Caco-2 (cell line): ENCODE measurements around the gene TXNDC15. TPM values are rescaled to one million over a fixed set of nuclear protein-coding genes. Genes with fewer than 3 reads are reported as not detected.
A peak's percentile ranks its signal among the peaks of the same experiment; 100 is the strongest.

ENCODE experiments used
- Bru-seq: library from RNA; stranded (reverse); fragments of 400-500 nt; gene quantifications from one replicate; lab custom pipeline; 2021; lab: Mats Ljungman, UMichigan
- BruChase-seq, 2 experiments: library from RNA; stranded (reverse); fragments of 400-500 nt; gene quantifications; one replicate each; lab custom pipeline; 2021; lab: Mats Ljungman, UMichigan
- BruUV-seq: library from RNA; stranded (reverse); fragments of 400-500 nt; replicated peaks from 2 replicates; lab custom pipeline; 2021; lab: Mats Ljungman, UMichigan
- CTCF ChIA-PET: fragments of 300-600 bp; sonication (Branson Sonifier 250); formaldehyde crosslinking; loops from one replicate; lab custom pipeline; 2022; ENCODE audit warnings: antibody characterized with exemption; lab: Charles Lee
- POLR2A ChIA-PET: fragments of 300-600 bp; sonication (Branson Sonifier 250); formaldehyde crosslinking; loops from one replicate; lab custom pipeline; 2022; ENCODE audit warnings: antibody characterized with exemption; lab: Charles Lee
- DNase-seq, 2 experiments: peaks; one replicate each; pipeline versions ENCODE4 v3.0.0 to v3.0.0-alpha.2; 2020 to 2022
- H3K27me3 ChIP-seq: replicated peaks from 2 replicates; pipeline ENCODE4 v1.6.0; 2011; ENCODE audit warnings: low read length; ENCODE audit not compliant: control insufficient read depth, insufficient read depth
- H3K36me3 ChIP-seq: 2 replicates; pipeline ENCODE4 v1.5.1; 2011; ENCODE audit warnings: low read length; ENCODE audit not compliant: control insufficient read depth, insufficient read depth
- H3K4me1 ChIP-seq: fragments of 250-450 bp; sonication (Bioruptor Pico); 2 replicates; pipeline ENCODE4 v1.5.1; 2020; ENCODE audit warnings: mild to moderate bottlenecking
- H3K4me3 ChIP-seq: 2 replicates; pipeline ENCODE4 v1.5.1; 2011; ENCODE audit warnings: low read depth, mild to moderate bottlenecking, control low read depth, low read length
- H3K9me3 ChIP-seq: fragments of 250-450 bp; sonication (Bioruptor Pico); 2 replicates; pipeline ENCODE4 v1.5.1; 2020; ENCODE audit warnings: mild to moderate bottlenecking, moderate library complexity
- H3K27ac Mint-ChIP-seq: one replicate; pipeline ENCODE4 v1.8.0; 2022; ENCODE audit warnings: mixed read lengths; ENCODE audit not compliant: unreplicated experiment
- H3K27me3 Mint-ChIP-seq: one replicate; pipeline ENCODE4 v1.8.0; 2022; ENCODE audit warnings: mixed read lengths; ENCODE audit not compliant: insufficient read depth, unreplicated experiment
- H3K36me3 Mint-ChIP-seq: one replicate; pipeline ENCODE4 v1.8.0; 2022; ENCODE audit warnings: mild to moderate bottlenecking, mixed read lengths; ENCODE audit not compliant: insufficient read depth, unreplicated experiment
- H3K4me1 Mint-ChIP-seq: one replicate; pipeline ENCODE4 v1.8.0; 2022; ENCODE audit warnings: low read depth, mixed read lengths; ENCODE audit not compliant: unreplicated experiment
- H3K4me3 Mint-ChIP-seq: one replicate; pipeline ENCODE4 v1.8.0; 2022; ENCODE audit warnings: mild to moderate bottlenecking, moderate library complexity, mixed read lengths; ENCODE audit not compliant: unreplicated experiment
- H3K9me3 Mint-ChIP-seq: one replicate; pipeline ENCODE4 v1.8.0; 2022; ENCODE audit warnings: mixed read lengths; ENCODE audit not compliant: unreplicated experiment
- intact Hi-C: fragments of 100-400 bp; cut with micrococcal nuclease; formaldehyde crosslinking; loops from one replicate; pipeline ENCODE4 v1.10.0; 2022; ENCODE audit not compliant: unreplicated experiment
- long read RNA-seq: library from polyadenylated mRNA; stranded (forward); transcript quantifications from one replicate; pipeline ENCODE4 v2.0.0, GENCODE V29; 2022
- total RNA-seq: library from RNA; stranded (reverse); gene quantifications from 2 replicates; pipeline ENCODE4 v1.2.3, GENCODE V29; 2022
- TF ChIP-seq, protein P1 (sequence below), 2 experiments: fragments of 200-600 bp in 1 of 2; IDR thresholded peaks; 1 replicate in 1 of 2; 2 replicates in 1 of 2; pipeline versions ENCODE4 v1.5.1 to v1.8.0; 2011 to 2022; ENCODE audit warnings: antibody characterized with exemption in 1 of 2, control low read depth in 1 of 2, inconsistent platforms in 1 of 2, low read depth in 1 of 2, low read length in 1 of 2, mild to moderate bottlenecking in 1 of 2, moderate library complexity in 1 of 2; ENCODE audit not compliant: insufficient read depth in 1 of 2, severe bottlenecking in 1 of 2, unreplicated experiment in 1 of 2

The TXNDC15 gene
- 31.4 and 39.6 TPM in 2 replicates for total RNA-seq
- Bru-seq, nascent RNA = percentile 65 among the genes with signal in this experiment
- percentile 67 among the genes with signal in this experiment for BruChase-seq, experiment 1, labeled RNA remaining after a 2-hour chase
- percentile 74 among the genes with signal in this experiment for BruChase-seq, experiment 2, labeled RNA remaining after a 6-hour chase
- long read RNA-seq, transcript TXNDC15-201 (5 exons, 3,548 nt) = major isoform, 36 of 46 reads
- long read RNA-seq, partial matches to known transcripts = 2 of 46 reads
- long read RNA-seq, other reads (novel, unspliced or antisense) = 8 of 46 reads

- Mint-ChIP-seq H3K27me3 (no peaks in the 10 kb centered on the region), H3K4me1 (peaks cover 6% of the 10 kb centered on the region), H3K36me3 (peaks cover 11% of the 10 kb centered on the region), H3K9me3 (no peaks in the 10 kb centered on the region), H3K27ac (peak within 1 kb of the TSS; percentile 90), H3K4me3 (peak within 1 kb of the TSS; percentile 93)
- Histone ChIP-seq H3K4me3 (peak within 1 kb of the TSS; percentile 88), H3K9me3 (no peaks in the 10 kb centered on the region), H3K27me3 (no peaks in the 10 kb centered on the region), H3K36me3 (no peaks in the 10 kb centered on the region), H3K4me1 (no peaks in the 10 kb centered on the region; the same call in 1 of the 2 replicates)
- BruUV-seq = TSS peak; percentile 44
- TF ChIP-seq, protein P1, sequence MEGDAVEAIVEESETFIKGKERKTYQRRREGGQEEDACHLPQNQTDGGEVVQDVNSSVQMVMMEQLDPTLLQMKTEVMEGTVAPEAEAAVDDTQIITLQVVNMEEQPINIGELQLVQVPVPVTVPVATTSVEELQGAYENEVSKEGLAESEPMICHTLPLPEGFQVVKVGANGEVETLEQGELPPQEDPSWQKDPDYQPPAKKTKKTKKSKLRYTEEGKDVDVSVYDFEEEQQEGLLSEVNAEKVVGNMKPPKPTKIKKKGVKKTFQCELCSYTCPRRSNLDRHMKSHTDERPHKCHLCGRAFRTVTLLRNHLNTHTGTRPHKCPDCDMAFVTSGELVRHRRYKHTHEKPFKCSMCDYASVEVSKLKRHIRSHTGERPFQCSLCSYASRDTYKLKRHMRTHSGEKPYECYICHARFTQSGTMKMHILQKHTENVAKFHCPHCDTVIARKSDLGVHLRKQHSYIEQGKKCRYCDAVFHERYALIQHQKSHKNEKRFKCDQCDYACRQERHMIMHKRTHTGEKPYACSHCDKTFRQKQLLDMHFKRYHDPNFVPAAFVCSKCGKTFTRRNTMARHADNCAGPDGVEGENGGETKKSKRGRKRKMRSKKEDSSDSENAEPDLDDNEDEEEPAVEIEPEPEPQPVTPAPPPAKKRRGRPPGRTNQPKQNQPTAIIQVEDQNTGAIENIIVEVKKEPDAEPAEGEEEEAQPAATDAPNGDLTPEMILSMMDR (IDR thresholded peaks at IDR 0.05; ENCODE audit: insufficient read depth in 1 of 2, low read depth in 1 of 2, low read length in 1 of 2, severe bottlenecking in 1 of 2, unreplicated experiment in 1 of 2) = no peak
- ChIA-PET CTCF (interaction anchor here (1.5 kb wide), 1 partner anchor 30 kb away, joined by 11 read pairs; the partner anchor contains the start of gene PCBD2), POLR2A (interaction anchor here (0.5 to 1.1 kb wide), 5 partner anchors 16 to 132 kb away, joined by 3 to 5 read pairs (median 3); partner anchors contain the start of genes C5orf24 and PCBD2)
- DNase-seq = peak; percentile 83 to 89
- intact Hi-C loops = loop anchor here (1.0 kb wide), 2 partner anchors 28 to 30 kb away; no protein-coding TSS in a partner anchor
Observed at GRCh38 chr5:134873987-134874830, at the start of gene TXNDC15. TSS of gene TXNDC15 (plus strand) at chr5:134874371. CDS start at chr5:134874428, 57 bp downstream.

- Mint-ChIP-seq H3K27me3 (no peaks in the 10 kb centered on the region), H3K4me3 (no peak overlapping the region), H3K27ac (no peak overlapping the region), H3K4me1 (no peaks in the 10 kb centered on the region), H3K36me3 (peaks cover 76% of the 10 kb centered on the region), H3K9me3 (no peaks in the 10 kb centered on the region)
- no peak for DNase-seq
- Histone ChIP-seq H3K4me3 (no peak overlapping the region), H3K36me3 (peaks cover 1% of the 10 kb centered on the region; the same call in 1 of the 2 replicates), H3K9me3 (no peaks in the 10 kb centered on the region), H3K27me3 (no peaks in the 10 kb centered on the region), H3K4me1 (no peaks in the 10 kb centered on the region)
- CTCF ChIA-PET = no interaction called here
- TF ChIP-seq, protein P1 (IDR thresholded peaks at IDR 0.05; ENCODE audit: insufficient read depth in 1 of 2, low read depth in 1 of 2, low read length in 1 of 2, severe bottlenecking in 1 of 2, unreplicated experiment in 1 of 2) = no peak
- BruUV-seq = no TSS peak
- POLR2A ChIA-PET = no interaction called here
- intact Hi-C loops = no loop called here
Observed at GRCh38 chr5:134824681-134825080, 49.5 kb upstream of the TXNDC15 start.

- no TSS peak for BruUV-seq
- Histone ChIP-seq H3K4me1 (no peaks in the 10 kb centered on the region), H3K9me3 (no peaks in the 10 kb centered on the region), H3K4me3 (no peak overlapping the region), H3K27me3 (no peaks in the 10 kb centered on the region), H3K36me3 (peaks cover 1% of the 10 kb centered on the region; the same call in 1 of the 2 replicates)
- Mint-ChIP-seq H3K27ac (no peak overlapping the region), H3K4me3 (no peak overlapping the region), H3K4me1 (no peaks in the 10 kb centered on the region), H3K9me3 (no peaks in the 10 kb centered on the region), H3K36me3 (peaks cover 72% of the 10 kb centered on the region), H3K27me3 (no peaks in the 10 kb centered on the region)
- no peak for DNase-seq
- CTCF ChIA-PET = no interaction called here
- POLR2A ChIA-PET = no interaction called here
- TF ChIP-seq, protein P1 (IDR thresholded peaks at IDR 0.05; ENCODE audit: insufficient read depth in 1 of 2, low read depth in 1 of 2, low read length in 1 of 2, severe bottlenecking in 1 of 2, unreplicated experiment in 1 of 2) = no peak
- intact Hi-C loops = no loop called here
Observed at GRCh38 chr5:134825212-134825611, 49.0 kb upstream of the TXNDC15 start.
